Astrocyte of the cerebellum (primary cell): ENCODE results near the gene ASS1.
A peak's percentile ranks its signal among the peaks of the same experiment; 100 is the strongest.

ENCODE experiments used
- DNase-seq: peaks from one replicate; pipeline ENCODE4 v3.0.0-alpha.2; 2011; ENCODE audit warnings: low read depth
- H3K4me3 ChIP-seq: 2 replicates; pipeline ENCODE4 v1.5.1; 2011; ENCODE audit warnings: mild to moderate bottlenecking, low read depth, low read length, moderate library complexity
- in situ Hi-C: cut with HindIII; loops from 2 replicates; pipeline ENCODE4 v1.10.0; 2017; ENCODE audit warnings: low sequenced_read_pairs
- TF ChIP-seq, protein P1 (sequence below): IDR thresholded peaks from 2 replicates; pipeline ENCODE4 v1.5.1; 2012; ENCODE audit warnings: low read length, low read depth, moderate library complexity, mild to moderate bottlenecking; ENCODE audit errors: missing control alignments

The ASS1 gene

DNA sequence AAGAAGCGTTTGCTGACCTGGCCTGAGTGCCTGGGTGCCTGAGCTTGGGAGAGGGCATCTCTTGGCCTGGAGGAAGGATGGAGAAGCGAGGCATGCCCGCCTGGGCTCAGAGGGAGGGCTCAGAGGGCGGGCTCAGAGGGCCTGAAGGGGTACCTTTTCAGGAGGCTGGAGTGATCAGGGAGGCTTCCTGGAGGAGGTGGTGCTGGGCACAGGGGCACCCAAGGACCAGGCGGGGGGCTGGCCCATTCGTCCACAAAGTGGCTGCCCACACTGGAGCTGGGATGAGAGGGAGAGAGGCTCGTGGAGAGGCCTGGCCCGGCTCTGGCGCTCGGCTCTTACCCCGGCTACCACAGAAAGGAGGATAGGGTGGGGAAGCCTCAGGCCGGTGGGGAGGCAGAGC lies 32.8 kb downstream of the ASS1 start:
- in situ Hi-C loops, result loop anchor here (5.0 kb wide), 1 partner anchor 50 kb away; no protein-coding TSS in a partner anchor
- TF ChIP-seq, protein P1, sequence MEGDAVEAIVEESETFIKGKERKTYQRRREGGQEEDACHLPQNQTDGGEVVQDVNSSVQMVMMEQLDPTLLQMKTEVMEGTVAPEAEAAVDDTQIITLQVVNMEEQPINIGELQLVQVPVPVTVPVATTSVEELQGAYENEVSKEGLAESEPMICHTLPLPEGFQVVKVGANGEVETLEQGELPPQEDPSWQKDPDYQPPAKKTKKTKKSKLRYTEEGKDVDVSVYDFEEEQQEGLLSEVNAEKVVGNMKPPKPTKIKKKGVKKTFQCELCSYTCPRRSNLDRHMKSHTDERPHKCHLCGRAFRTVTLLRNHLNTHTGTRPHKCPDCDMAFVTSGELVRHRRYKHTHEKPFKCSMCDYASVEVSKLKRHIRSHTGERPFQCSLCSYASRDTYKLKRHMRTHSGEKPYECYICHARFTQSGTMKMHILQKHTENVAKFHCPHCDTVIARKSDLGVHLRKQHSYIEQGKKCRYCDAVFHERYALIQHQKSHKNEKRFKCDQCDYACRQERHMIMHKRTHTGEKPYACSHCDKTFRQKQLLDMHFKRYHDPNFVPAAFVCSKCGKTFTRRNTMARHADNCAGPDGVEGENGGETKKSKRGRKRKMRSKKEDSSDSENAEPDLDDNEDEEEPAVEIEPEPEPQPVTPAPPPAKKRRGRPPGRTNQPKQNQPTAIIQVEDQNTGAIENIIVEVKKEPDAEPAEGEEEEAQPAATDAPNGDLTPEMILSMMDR, result no peak

DNA sequence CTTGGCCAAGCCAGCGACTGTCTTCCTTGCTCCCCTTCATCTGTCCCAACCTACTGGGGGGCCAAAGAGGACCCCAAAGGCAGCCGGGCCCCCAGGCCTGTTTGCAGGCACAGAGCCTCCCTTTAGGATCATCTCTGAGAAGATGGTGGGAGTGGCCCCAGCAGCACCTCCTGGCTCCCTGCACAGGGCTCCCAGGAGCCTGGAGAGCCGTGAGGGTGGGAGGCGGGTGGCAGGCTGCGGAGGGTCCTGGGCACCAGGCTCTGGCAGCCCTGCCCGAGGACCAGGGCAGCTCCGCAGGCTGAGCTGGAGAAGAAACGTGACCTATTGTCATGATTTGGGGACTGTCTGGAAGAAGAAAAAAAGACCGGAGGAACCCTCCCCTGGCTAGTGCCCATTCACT lies 33.4 kb downstream of the ASS1 start:
- in situ Hi-C loops, result loop anchor here (5.0 kb wide), 1 partner anchor 49 kb away; no protein-coding TSS in a partner anchor
- TF ChIP-seq, protein P1, result no peak
- no peak for DNase-seq
- no peak overlapping the region for H3K4me3 ChIP-seq

More for the DNA sequence above, 32.8 kb downstream of the ASS1 start:
- H3K4me3 ChIP-seq, result no peak overlapping the region
- no peak for DNase-seq

DNA sequence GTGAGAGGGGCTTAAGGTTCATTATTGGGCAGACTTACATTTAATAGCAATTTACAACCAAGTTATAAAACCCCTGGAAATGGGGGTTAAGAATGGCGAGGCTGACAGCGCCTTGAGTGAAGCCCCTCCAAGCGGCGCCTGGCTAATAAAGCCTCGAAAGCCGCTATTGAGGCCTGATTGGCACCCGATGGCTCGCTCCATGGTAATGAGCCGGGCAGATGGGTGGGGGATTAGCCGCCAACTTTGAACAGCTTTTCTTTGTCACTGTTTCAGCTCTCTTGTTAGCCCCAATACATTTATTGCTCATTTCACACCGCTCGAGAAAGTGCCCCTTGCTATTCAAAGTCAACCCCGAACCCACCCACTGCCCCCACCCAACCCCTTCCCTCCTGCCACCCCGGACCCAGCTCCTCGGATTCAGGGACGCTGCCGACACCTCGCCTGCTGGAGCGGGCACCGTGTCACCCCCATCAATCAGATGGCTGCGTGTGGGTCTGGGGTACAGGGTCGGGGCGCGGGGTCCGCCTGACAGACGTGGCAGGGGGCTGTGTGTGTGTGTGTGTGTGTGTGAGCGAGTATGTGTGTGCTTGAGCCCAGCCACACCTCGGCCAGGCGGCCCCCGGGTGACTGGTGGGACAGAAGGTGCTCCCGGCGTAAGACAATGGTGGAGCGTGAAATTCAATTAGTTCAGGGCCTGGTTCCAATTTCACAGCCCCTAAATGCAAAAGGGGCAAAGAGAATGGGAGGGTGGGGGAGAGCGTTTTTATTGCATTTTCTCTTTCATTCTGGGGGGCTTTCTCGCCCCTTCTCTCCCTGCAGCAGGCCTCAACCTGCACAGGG lies 34.2 kb downstream of the ASS1 start:
- DNase-seq, result no peak
- no peak overlapping the region for H3K4me3 ChIP-seq
- TF ChIP-seq, protein P1, result no peak
- in situ Hi-C loops, result loop anchor here (5.0 kb wide), 1 partner anchor 48 kb away; no protein-coding TSS in a partner anchor

DNA sequence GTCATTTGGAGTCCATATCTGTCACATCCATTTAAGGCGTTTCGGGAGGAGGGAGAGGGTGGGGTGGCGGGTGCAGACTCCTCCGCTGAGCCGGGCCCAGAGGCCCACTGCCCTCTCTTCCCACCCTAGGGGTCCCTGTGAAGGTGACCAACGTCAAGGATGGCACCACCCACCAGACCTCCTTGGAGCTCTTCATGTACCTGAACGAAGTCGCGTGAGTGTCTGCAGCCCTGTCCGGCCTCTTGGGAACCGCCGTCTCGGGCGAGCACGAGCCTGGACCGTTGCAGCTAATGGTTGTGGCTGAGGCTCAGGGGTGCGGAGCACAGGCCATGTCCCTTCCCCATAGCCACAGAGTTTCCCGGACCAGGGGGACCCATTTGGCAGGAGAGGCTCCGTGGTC lies 34.8 kb downstream of the ASS1 start:
- TF ChIP-seq, protein P1, result no peak
- DNase-seq, result no peak
- in situ Hi-C loops, result loop anchor here (5.0 kb wide), 1 partner anchor 48 kb away; no protein-coding TSS in a partner anchor
- H3K4me3 ChIP-seq, result no peak overlapping the region

DNA sequence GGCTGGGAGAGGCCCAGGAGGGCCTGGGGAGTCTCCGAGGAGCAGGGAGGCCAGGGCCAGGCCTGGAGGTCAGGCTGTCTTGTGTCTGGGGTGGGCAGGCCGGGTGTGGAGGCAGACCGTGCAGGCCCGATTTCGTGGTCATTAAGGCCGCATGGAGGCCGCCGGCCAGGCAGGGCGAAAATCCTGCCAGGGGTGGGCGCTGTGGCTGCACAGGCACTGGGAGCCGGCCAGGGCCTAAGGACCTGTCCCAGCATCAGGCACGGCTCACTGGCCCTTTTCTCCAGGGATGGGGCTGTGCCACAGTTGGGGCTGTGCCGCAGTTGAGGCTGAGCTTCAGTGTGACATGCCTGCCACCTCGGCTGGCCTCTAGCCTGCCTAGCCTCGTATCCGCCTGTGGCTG lies 35.9 kb downstream of the ASS1 start:
- DNase-seq, result no peak

DNA sequence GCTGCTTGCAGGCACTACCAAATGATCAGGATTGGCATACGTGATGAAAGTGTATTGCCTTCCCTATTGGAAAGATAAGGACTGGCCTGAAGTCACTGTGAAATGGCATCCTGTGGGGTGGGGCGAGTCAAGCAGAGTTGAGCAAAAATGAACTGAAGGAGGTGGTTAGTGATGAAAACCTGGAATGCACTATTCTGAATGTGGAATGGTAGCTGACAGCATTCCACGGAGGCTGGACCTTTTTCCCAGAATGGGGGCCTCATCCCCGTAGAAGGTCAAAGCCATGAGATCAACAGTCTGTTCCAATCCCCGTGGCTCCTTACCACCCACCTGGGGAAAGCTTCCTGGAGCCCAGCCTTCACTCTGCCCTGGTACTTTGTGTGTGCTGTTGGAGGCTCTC lies 37.7 kb downstream of the ASS1 start:
- DNase-seq, result no peak
- in situ Hi-C loops, result no loop called here
- no peak overlapping the region for H3K4me3 ChIP-seq
- TF ChIP-seq, protein P1, result no peak

More for the DNA sequence above, 35.9 kb downstream of the ASS1 start:
- TF ChIP-seq, protein P1, result peak; percentile 36
- in situ Hi-C loops, result no loop called here
- no peak overlapping the region for H3K4me3 ChIP-seq
